Measurements from ENCODE around the gene CAPN7. TPM values are rescaled to one million over a fixed set of nuclear protein-coding genes. Genes with fewer than 3 reads are reported as not detected.
A peak's percentile ranks its signal among the peaks of the same experiment; 100 is the strongest.

The CAPN7 gene
- total and polyA plus RNA-seq, 12 donors = 8.9 to 38.0 (median 26.4) TPM

DNA sequence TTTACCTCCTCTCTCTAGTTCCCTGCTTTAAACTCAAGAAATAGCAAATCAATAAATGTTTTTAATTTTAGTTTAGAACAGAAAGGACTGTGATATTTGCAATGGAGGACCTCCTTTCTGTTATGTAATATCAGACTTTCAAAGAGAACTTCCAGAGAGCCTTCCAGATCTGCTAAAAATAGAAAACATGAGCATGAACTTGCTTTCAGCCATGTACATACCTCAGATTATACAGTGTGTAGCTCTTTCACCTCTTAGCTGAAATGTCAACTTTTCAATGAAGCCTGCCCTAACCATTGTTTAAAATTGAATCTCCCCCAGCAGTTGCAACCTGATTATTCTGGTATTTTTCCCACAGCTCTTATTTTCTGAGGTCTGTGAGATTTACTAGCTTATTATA, 12.6 kb downstream of the CAPN7 start:
- Histone ChIP-seq H3K27me3 (no peaks in the 10 kb centered on the region), H3K4me3 (no peak overlapping the region), H3K9me3 (no peaks in the 10 kb centered on the region), H3K27ac (peak overlapping the region in 6 of 10 donors; percentile 25 to 68 (median 62)), H3K4me1 (peaks cover 0 to 34% (median 25%) of the 10 kb centered on the region in 9 donors), H3K36me3 (peaks cover 0 to 100% (median 43%) of the 10 kb centered on the region in 9 donors)
- TF ChIP-seq, protein P1, sequence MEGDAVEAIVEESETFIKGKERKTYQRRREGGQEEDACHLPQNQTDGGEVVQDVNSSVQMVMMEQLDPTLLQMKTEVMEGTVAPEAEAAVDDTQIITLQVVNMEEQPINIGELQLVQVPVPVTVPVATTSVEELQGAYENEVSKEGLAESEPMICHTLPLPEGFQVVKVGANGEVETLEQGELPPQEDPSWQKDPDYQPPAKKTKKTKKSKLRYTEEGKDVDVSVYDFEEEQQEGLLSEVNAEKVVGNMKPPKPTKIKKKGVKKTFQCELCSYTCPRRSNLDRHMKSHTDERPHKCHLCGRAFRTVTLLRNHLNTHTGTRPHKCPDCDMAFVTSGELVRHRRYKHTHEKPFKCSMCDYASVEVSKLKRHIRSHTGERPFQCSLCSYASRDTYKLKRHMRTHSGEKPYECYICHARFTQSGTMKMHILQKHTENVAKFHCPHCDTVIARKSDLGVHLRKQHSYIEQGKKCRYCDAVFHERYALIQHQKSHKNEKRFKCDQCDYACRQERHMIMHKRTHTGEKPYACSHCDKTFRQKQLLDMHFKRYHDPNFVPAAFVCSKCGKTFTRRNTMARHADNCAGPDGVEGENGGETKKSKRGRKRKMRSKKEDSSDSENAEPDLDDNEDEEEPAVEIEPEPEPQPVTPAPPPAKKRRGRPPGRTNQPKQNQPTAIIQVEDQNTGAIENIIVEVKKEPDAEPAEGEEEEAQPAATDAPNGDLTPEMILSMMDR (IDR thresholded peaks at IDR 0.05) = no peak
- DNase-seq (no peak), ATAC-seq (peak; percentile 66 to 95 (median 86))
- intact Hi-C loops (cut with DNase I) = loop anchor here in 2 of 10 donors (5.0 kb wide), 1 partner anchor 39 kb away; no protein-coding TSS in a partner anchor

GRCh38 chr3:15220056-15220455, 14.0 kb downstream of the CAPN7 start:
- DNase-seq (no peak), ATAC-seq (no peak)
- Histone ChIP-seq H3K9me3 (no peaks in the 10 kb centered on the region), H3K4me1 (peaks cover 0 to 34% (median 24%) of the 10 kb centered on the region in 9 donors), H3K36me3 (peaks cover 0 to 100% (median 48%) of the 10 kb centered on the region in 9 donors), H3K27ac (no peak overlapping the region), H3K4me3 (no peak overlapping the region), H3K27me3 (no peaks in the 10 kb centered on the region)
- TF ChIP-seq, protein P1 (IDR thresholded peaks at IDR 0.05) = no peak
- intact Hi-C loops (cut with DNase I) = loop anchor here in 1 of 10 donors (10.0 kb wide), 1 partner anchor 355 kb away; no protein-coding TSS in a partner anchor
- 93 to 96% methylated on average over 8 of the region's 8 CpGs for WGBS, 2 donors

- intact Hi-C loops (cut with DNase I) = loop anchor here in 1 of 10 donors (10.0 kb wide), 1 partner anchor 354 kb away; no protein-coding TSS in a partner anchor
These were observed 14.6 kb downstream of the CAPN7 start for GRCh38 chr3:15220661-15221060.

GRCh38 chr3:15221574-15222217, 15.7 kb downstream of the CAPN7 start:
- ATAC-seq (no peak), DNase-seq (no peak)
- peaks cover 0 to 100% (median 52%) of the 10 kb centered on the region in 9 donors for H3K36me3 ChIP-seq
- TF ChIP-seq, protein P1 (IDR thresholded peaks at IDR 0.05) = no peak
- H3K4me3 ChIP-seq = no peak overlapping the region
- intact Hi-C loops (cut with DNase I) = loop anchor here in 1 of 10 donors (10.0 kb wide), 1 partner anchor 353 kb away; no protein-coding TSS in a partner anchor
- H3K9me3 ChIP-seq = no peaks in the 10 kb centered on the region
- no peak overlapping the region for H3K27ac ChIP-seq
- H3K4me1 ChIP-seq = peaks cover 0 to 28% (median 10%) of the 10 kb centered on the region in 9 donors
- no peaks in the 10 kb centered on the region for H3K27me3 ChIP-seq
- WGBS, 2 donors = 90 to 92% methylated on average over 11 of the region's 11 CpGs

More at GRCh38 chr3:15220661-15221060, 14.6 kb downstream of the CAPN7 start:
- TF ChIP-seq, protein P1 (IDR thresholded peaks at IDR 0.05) = no peak
- H3K36me3 ChIP-seq = peaks cover 0 to 100% (median 52%) of the 10 kb centered on the region in 9 donors
- no peak for DNase-seq
- peaks cover 0 to 33% (median 18%) of the 10 kb centered on the region in 9 donors for H3K4me1 ChIP-seq
- WGBS, 2 donors = 88 to 96% methylated on average over 2 of the region's 2 CpGs
- H3K27ac ChIP-seq = no peak overlapping the region
- H3K9me3 ChIP-seq = no peaks in the 10 kb centered on the region
- peak in 1 of 8 donors; percentile 46 for ATAC-seq
- H3K27me3 ChIP-seq = no peaks in the 10 kb centered on the region
- no peak overlapping the region for H3K4me3 ChIP-seq
